Endodermal cell (in vitro differentiated cells): ENCODE results near the gene HOXA6. TPM values are rescaled to one million over a fixed set of nuclear protein-coding genes. Genes with fewer than 3 reads are reported as not detected.

Experiments used
- DNase-seq: peaks from one replicate; pipeline ENCODE4 v3.0.0-alpha.2; 2017
- H3K27ac ChIP-seq: 2 replicates; pipeline ENCODE4 v1.5.1; 2013; ENCODE audit warnings: mild to moderate bottlenecking, low read depth, low read length, moderate library complexity
- H3K27me3 ChIP-seq: 2 replicates; pipeline ENCODE4 v1.6.1; 2013; ENCODE audit warnings: mild to moderate bottlenecking, low read length, moderate library complexity; ENCODE audit not compliant: insufficient read depth, control insufficient read depth, poor library complexity, severe bottlenecking
- H3K36me3 ChIP-seq: 2 replicates; pipeline ENCODE4 v1.7.0; 2013; ENCODE audit warnings: mild to moderate bottlenecking, low read length, moderate library complexity; ENCODE audit not compliant: control insufficient read depth, insufficient read depth
- H3K4me1 ChIP-seq: one replicate; pipeline ENCODE4 v1.7.0; 2013; ENCODE audit warnings: low read length; ENCODE audit not compliant: control insufficient read depth, insufficient read depth
- H3K4me3 ChIP-seq: 2 replicates; pipeline ENCODE4 v1.5.1; 2013; ENCODE audit warnings: mild to moderate bottlenecking, low read length, moderate library complexity
- H3K9ac ChIP-seq: 2 replicates; pipeline ENCODE4 v1.6.1; 2013; ENCODE audit warnings: mild to moderate bottlenecking, low read length, moderate library complexity; ENCODE audit not compliant: poor library complexity, severe bottlenecking; ENCODE audit errors: extremely low read depth
- H3K9me3 ChIP-seq: 2 replicates; pipeline ENCODE4 v1.6.1; 2013; ENCODE audit warnings: mild to moderate bottlenecking, low read length, moderate library complexity; ENCODE audit not compliant: control insufficient read depth
- H3K27ac Mint-ChIP-seq: 2 replicates; pipeline ENCODE4 v1.8.0; 2020; ENCODE audit warnings: mixed read lengths
- H3K27me3 Mint-ChIP-seq: 2 replicates; pipeline ENCODE4 v1.8.0; 2021; ENCODE audit warnings: mild to moderate bottlenecking, mixed read lengths; ENCODE audit not compliant: insufficient read depth
- H3K36me3 Mint-ChIP-seq: 2 replicates; pipeline ENCODE4 v1.8.0; 2020; ENCODE audit warnings: low read depth, mixed read lengths
- H3K4me1 Mint-ChIP-seq: 2 replicates; pipeline ENCODE4 v1.8.0; 2020; ENCODE audit warnings: mixed read lengths
- H3K4me3 Mint-ChIP-seq: 2 replicates; pipeline ENCODE4 v1.8.0; 2020; ENCODE audit warnings: mild to moderate bottlenecking, moderate library complexity, mixed read lengths
- H3K9me3 Mint-ChIP-seq: 2 replicates; pipeline ENCODE4 v1.8.0; 2020; ENCODE audit warnings: mild to moderate bottlenecking, mixed read lengths
- CTCF ChIP-seq: fragments of 200-600 bp; sonication (generic); conservative IDR thresholded peaks from 2 replicates; pipeline ENCODE4 v1.5.0; 2021; ENCODE audit warnings: antibody characterized with exemption, mild to moderate bottlenecking
- WGBS, 2 experiments: methylation state at CpG; one replicate each; pipeline versions ENCODE4 v1.1.5 to v1.1.7; 2013; ENCODE audit warnings: missing lambda C conversion rate in 2 of 2, mixed read lengths in 1 of 2; ENCODE audit not compliant: insufficient coverage in 1 of 2, insufficient read length in 1 of 2; 5-methylcytosine and 5-hydroxymethylcytosine counted together
- total RNA-seq, 2 donors: library from RNA; stranded (reverse); fragmentation: NEBNext Ultra II Directional in 1 of 2; extraction: Animal tissue kit (Norgen Biotek cat#: 25700) in 1 of 2; gene quantifications; 2 replicates in 1 of 2; 3 replicates in 1 of 2; pipeline ENCODE4 v1.2.1, GENCODE V29; 2021

Gene HOXA6
- total RNA-seq, 2 donors from 2014 or later = not detected

GRCh38 chr7:27109466-27110185, 37.9 kb downstream of the HOXA6 start:
- WGBS, 2 experiments = 50 to 69% methylated on average over 2 to 4 of the region's 4 CpGs
- Histone ChIP-seq H3K36me3 (no peaks in the 10 kb centered on the region), H3K4me1 (no peaks in the 10 kb centered on the region), H3K27me3 (peaks cover 97% of the 10 kb centered on the region), H3K4me3 (no peak overlapping the region), H3K27ac (no peak overlapping the region), H3K9me3 (peaks cover 4% of the 10 kb centered on the region), H3K9ac (no peak overlapping the region)
- Mint-ChIP-seq H3K27me3 (peaks cover 95% of the 10 kb centered on the region), H3K9me3 (no peaks in the 10 kb centered on the region), H3K36me3 (no peaks in the 10 kb centered on the region), H3K4me1 (peaks cover 8% of the 10 kb centered on the region), H3K4me3 (no peak overlapping the region), H3K27ac (no peak overlapping the region)
- DNase-seq = no peak
- no peak for TF ChIP-seq CTCF

- no peak overlapping the region for H3K4me3 ChIP-seq
- H3K27me3 ChIP-seq = peaks cover 100% of the 10 kb centered on the region
- peak overlapping the region; percentile 59 for H3K27ac ChIP-seq
- H3K9ac ChIP-seq = no peak overlapping the region
- H3K4me1 Mint-ChIP-seq = peaks cover 8% of the 10 kb centered on the region
- 6 to 10% methylated on average over 11 to 41 of the region's 41 CpGs for WGBS, 2 experiments
- peaks cover 99% of the 10 kb centered on the region for H3K27me3 Mint-ChIP-seq
- H3K4me1 ChIP-seq = no peaks in the 10 kb centered on the region
- H3K36me3 ChIP-seq = no peaks in the 10 kb centered on the region
- no peak overlapping the region for H3K27ac Mint-ChIP-seq
- no peaks in the 10 kb centered on the region for H3K9me3 Mint-ChIP-seq
- no peak for TF ChIP-seq CTCF
- peaks cover 4% of the 10 kb centered on the region for H3K9me3 ChIP-seq
- no peaks in the 10 kb centered on the region for H3K36me3 Mint-ChIP-seq
- peak; percentile 87 for DNase-seq
- H3K4me3 Mint-ChIP-seq = no peak overlapping the region
These were observed 39.0 kb downstream of the HOXA6 start for GRCh38 chr7:27108390-27109127.

GRCh38 chr7:27107391-27108381, 39.9 kb downstream of the HOXA6 start:
- TF ChIP-seq CTCF = no peak

More at GRCh38 chr7:27107391-27108381, 39.9 kb downstream of the HOXA6 start:
- no peak overlapping the region for H3K4me3 ChIP-seq
- Mint-ChIP-seq H3K27me3 (peaks cover 100% of the 10 kb centered on the region), H3K27ac (no peak overlapping the region), H3K4me1 (peaks cover 12% of the 10 kb centered on the region), H3K36me3 (no peaks in the 10 kb centered on the region), H3K9me3 (peaks cover 2% of the 10 kb centered on the region), H3K4me3 (no peak overlapping the region)
- no peaks in the 10 kb centered on the region for H3K36me3 ChIP-seq
- H3K27me3 ChIP-seq = peaks cover 100% of the 10 kb centered on the region
- H3K4me1 ChIP-seq = no peaks in the 10 kb centered on the region
- peak; percentile 53 for DNase-seq
- peaks cover 4% of the 10 kb centered on the region for H3K9me3 ChIP-seq
- H3K27ac ChIP-seq = peak overlapping the region; percentile 59
- H3K9ac ChIP-seq = no peak overlapping the region
- WGBS, 2 experiments = 7 to 18% methylated on average over 4 to 47 of the region's 47 CpGs
